Measurements from ENCODE around the gene TCHP.
"Not testable (repeated sequence)": the region's sequence is repeated elsewhere in the genome, so short reads cannot be mapped to it uniquely, and the experiment has no call there.

TCHP gene

GRCh38 chr12:109880043-109880931 lies 19.8 kb upstream of the TCHP start, which contains the start of gene GLTP:
GLTP (minus strand) TSS chr12:109880541; CDS start chr12:109880374, 167 bp downstream.
- peak; percentile 97 for TF ChIP-seq CTCF (conservative IDR thresholded peaks at IDR 0.05)
- peak within 1 kb of the TSS; percentile 82; the same call in 1 of the 2 replicates for H3K27ac ChIP-seq

GRCh38 chr12:109880938-109881337 lies 19.1 kb upstream of the TCHP start:
- no peak for TF ChIP-seq CTCF (conservative IDR thresholded peaks at IDR 0.05)
- peak overlapping the region; percentile 82; the same call in 1 of the 2 replicates for H3K27ac ChIP-seq

- no peak overlapping the region for H3K27ac ChIP-seq
- no peak for TF ChIP-seq CTCF (conservative IDR thresholded peaks at IDR 0.05)
These were observed 18.3 kb upstream of the TCHP start for GRCh38 chr12:109881752-109882151.

- H3K27ac ChIP-seq: no peak overlapping the region; the same call in 1 of the 2 replicates
- TF ChIP-seq CTCF (conservative IDR thresholded peaks at IDR 0.05): no peak
These were observed 16.6 kb upstream of the TCHP start for GRCh38 chr12:109883461-109883860.

- H3K27ac ChIP-seq: peak overlapping the region; percentile 56
- no peak for TF ChIP-seq CTCF (conservative IDR thresholded peaks at IDR 0.05)
These were observed 14.5 kb upstream of the TCHP start for GRCh38 chr12:109885616-109886015.

GRCh38 chr12:109888179-109889020 lies 11.7 kb upstream of the TCHP start:
- TF ChIP-seq CTCF (conservative IDR thresholded peaks at IDR 0.05): no peak
- no peak overlapping the region for H3K27ac ChIP-seq

GRCh38 chr12:109890620-109891170 lies 9.4 kb upstream of the TCHP start:
- no peak for TF ChIP-seq CTCF (conservative IDR thresholded peaks at IDR 0.05)
- no peak overlapping the region for H3K27ac ChIP-seq

- not testable (repeated sequence) for H3K27ac ChIP-seq
These were observed 8.3 kb upstream of the TCHP start for GRCh38 chr12:109891731-109892130.
